ENCODE measurements around the gene FTO. TPM values are rescaled to one million over a fixed set of nuclear protein-coding genes. Genes with fewer than 3 reads are reported as not detected.

FTO gene
- total RNA-seq, 4 donors from 2014 or later: 63.2 to 151 (median 105) TPM

DNA sequence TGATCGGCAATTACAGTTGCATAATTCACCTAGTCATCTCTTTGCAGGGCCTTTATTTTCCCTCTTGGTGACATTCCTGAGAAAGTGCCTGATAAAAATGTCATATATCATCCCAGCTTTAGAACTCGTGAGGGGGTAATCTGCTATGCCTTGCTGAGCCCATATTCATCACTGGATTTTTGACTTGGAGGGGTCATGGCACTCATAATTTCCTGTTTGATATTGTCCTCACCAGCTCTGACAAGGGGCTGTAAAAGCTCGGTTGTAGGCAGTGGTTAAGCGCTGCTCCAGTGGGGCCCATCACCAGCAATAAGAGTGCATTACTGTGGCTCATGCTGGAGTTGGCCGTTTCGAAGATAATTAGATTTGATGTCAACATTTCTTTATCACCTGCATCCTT, 355.4 kb downstream of the FTO start:
- Histone ChIP-seq H3K9me3 (no peaks in the 10 kb centered on the region), H3K27me3 (no peaks in the 10 kb centered on the region), H3K27ac (no peak overlapping the region), H3K4me1 (no peaks in the 10 kb centered on the region), H3K4me3 (no peak overlapping the region), H3K36me3 (no peaks in the 10 kb centered on the region)
- TF ChIP-seq POLR2A (IDR thresholded peaks at IDR 0.05) (no peak), CTCF (IDR thresholded peaks at IDR 0.05) (no peak)
- no peak for DNase-seq
- intact Hi-C loops (cut with DNase I; ENCODE audit: low total_unique reads): no loop called here

- intact Hi-C loops (cut with DNase I; ENCODE audit: low total_unique reads): no loop called here
- no peak for DNase-seq
- TF ChIP-seq POLR2A (IDR thresholded peaks at IDR 0.05): no peak
- TF ChIP-seq CTCF (IDR thresholded peaks at IDR 0.05): no peak
These were observed 356.9 kb downstream of the FTO start for GRCh38 chr16:54060599-54061421.

DNA sequence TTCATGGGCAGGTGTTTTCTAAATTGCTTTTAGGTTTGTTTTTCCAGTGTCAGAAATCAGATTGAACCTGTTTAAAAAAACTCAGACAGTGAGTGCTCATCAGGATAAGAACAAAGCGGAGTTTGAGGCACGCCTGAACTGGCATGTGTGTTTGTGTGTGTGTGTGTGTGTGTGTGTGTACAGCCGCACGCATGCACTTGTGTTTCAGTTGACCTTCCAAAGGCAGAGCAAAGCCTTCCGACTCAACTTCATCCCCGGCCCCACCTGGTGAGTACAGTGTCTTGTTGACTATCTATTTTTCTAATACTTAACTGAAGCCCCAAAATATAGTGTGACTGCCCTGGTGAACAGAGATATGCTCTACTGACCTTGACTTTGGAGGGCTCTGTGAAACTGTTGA, 357.5 kb downstream of the FTO start:
- Histone ChIP-seq H3K9me3 (no peaks in the 10 kb centered on the region), H3K4me3 (no peak overlapping the region), H3K4me1 (no peaks in the 10 kb centered on the region), H3K36me3 (no peaks in the 10 kb centered on the region), H3K27ac (no peak overlapping the region), H3K27me3 (no peaks in the 10 kb centered on the region)
- TF ChIP-seq POLR2A (IDR thresholded peaks at IDR 0.05): no peak
- TF ChIP-seq CTCF (IDR thresholded peaks at IDR 0.05): no peak
- intact Hi-C loops (cut with DNase I; ENCODE audit: low total_unique reads): no loop called here
- no peak for DNase-seq

More at GRCh38 chr16:54060599-54061421, 356.9 kb downstream of the FTO start:
- H3K27me3 ChIP-seq: no peaks in the 10 kb centered on the region
- no peaks in the 10 kb centered on the region for H3K4me1 ChIP-seq
- H3K4me3 ChIP-seq: no peak overlapping the region
- H3K36me3 ChIP-seq: no peaks in the 10 kb centered on the region
- H3K9me3 ChIP-seq: no peaks in the 10 kb centered on the region
- H3K27ac ChIP-seq: no peak overlapping the region

DNA sequence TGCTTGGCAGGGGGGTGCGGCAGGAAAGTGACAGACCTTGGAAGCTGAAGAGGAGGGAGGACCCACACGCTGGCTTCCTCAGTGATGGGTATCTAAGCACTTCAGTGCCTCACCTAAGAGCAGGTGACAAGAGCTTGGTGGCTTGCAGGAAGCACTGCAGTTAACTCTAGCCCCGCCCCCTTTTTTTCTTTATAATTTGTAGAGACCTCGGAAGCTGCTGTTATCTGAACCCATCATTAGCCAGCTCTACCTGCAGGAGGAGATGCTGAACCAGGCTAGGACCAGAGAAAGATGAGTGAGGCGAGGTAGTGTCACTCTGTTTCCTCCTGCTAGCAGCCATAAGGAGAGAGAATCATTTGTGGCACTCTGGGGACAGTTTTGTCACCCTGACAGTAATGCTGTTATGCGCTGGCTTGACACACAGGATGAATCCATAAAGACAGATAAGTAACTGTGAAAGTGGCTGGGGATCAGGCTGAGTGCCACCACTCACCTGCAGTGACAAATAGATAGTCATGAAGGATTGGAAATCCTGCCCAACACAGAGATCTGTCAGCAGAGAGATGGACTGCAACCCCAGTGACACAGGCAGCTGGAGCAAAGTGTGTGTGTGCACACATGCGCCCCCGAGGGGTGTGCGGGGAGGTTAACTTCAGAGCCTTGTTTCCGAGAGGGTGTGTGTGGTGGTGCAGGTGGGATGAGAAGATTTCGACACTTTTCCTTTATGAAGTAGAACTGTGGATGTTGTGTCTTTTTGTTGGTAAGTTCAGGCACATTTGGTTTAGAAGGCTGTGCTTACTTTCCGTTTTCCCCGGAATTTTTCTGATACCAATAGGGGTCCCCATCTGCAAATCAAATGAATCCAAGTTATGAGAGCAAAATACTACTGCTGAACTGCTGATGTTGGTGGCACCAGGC, 358.7 kb downstream of the FTO start:
- no peak overlapping the region for H3K27ac ChIP-seq

More for the DNA sequence above, 358.7 kb downstream of the FTO start:
- Histone ChIP-seq H3K4me3 (no peak overlapping the region), H3K4me1 (no peaks in the 10 kb centered on the region), H3K27me3 (no peaks in the 10 kb centered on the region), H3K36me3 (no peaks in the 10 kb centered on the region), H3K9me3 (no peaks in the 10 kb centered on the region)
- intact Hi-C loops (cut with DNase I; ENCODE audit: low total_unique reads): no loop called here
- TF ChIP-seq POLR2A (IDR thresholded peaks at IDR 0.05) (no peak), CTCF (IDR thresholded peaks at IDR 0.05) (no peak)
- DNase-seq: no peak

Data from uterus (tissue), 4 donors.